HepG2 (cell line): Measurements from ENCODE around the gene TRMT112. TPM values are rescaled to one million over a fixed set of nuclear protein-coding genes. Genes with fewer than 3 reads are reported as not detected.

Experiments
- ATAD3A ChIP-seq: sonication (generic); formaldehyde crosslinking; IDR thresholded peaks from 2 replicates; pipeline ENCODE4 v1.4.0; 2020; ENCODE audit warnings: missing genetic modification reagents
- EEA1 ChIP-seq: sonication (generic); formaldehyde crosslinking; IDR thresholded peaks from 2 replicates; pipeline ENCODE4 v1.5.1; 2020; ENCODE audit warnings: mild to moderate bottlenecking, missing genetic modification reagents, borderline replicate concordance
- EHMT2 ChIP-seq: fragments of 200-600 bp; sonication (generic); IDR thresholded peaks from 2 replicates; pipeline ENCODE4 v1.7.0; 2017; ENCODE audit warnings: antibody characterized with exemption, low read depth, low read length, borderline replicate concordance
- HMG20A ChIP-seq: IDR thresholded peaks from 2 replicates; pipeline ENCODE4 v1.6.1; 2016; ENCODE audit warnings: borderline replicate concordance
- KLF9 ChIP-seq: IDR thresholded peaks from 2 replicates; pipeline ENCODE4 v1.6.1; 2016; ENCODE audit warnings: low read depth
- MTF2 ChIP-seq: sonication (generic); formaldehyde crosslinking; IDR thresholded peaks from 2 replicates; pipeline ENCODE4 v1.5.0; 2020; ENCODE audit warnings: missing genetic modification reagents, borderline replicate concordance
- PATZ1 ChIP-seq: sonication (generic); formaldehyde crosslinking; IDR thresholded peaks from 2 replicates; pipeline ENCODE4 v1.4.0; 2020; ENCODE audit warnings: missing genetic modification reagents
- ZKSCAN5 ChIP-seq: sonication (generic); formaldehyde crosslinking; IDR thresholded peaks from 2 replicates; pipeline ENCODE4 v1.5.1; 2020; ENCODE audit warnings: mild to moderate bottlenecking, missing genetic modification reagents
- ZNF34 ChIP-seq: sonication (generic); formaldehyde crosslinking; IDR thresholded peaks from 2 replicates; pipeline ENCODE4 v1.4.0; 2020; ENCODE audit warnings: mild to moderate bottlenecking, missing genetic modification reagents, borderline replicate concordance
- ZNF703 ChIP-seq: sonication (generic); formaldehyde crosslinking; IDR thresholded peaks from 2 replicates; pipeline ENCODE4 v1.5.1; 2020; ENCODE audit warnings: missing genetic modification reagents, mild to moderate bottlenecking, moderate library complexity, borderline replicate concordance
- ZNF747 ChIP-seq: sonication (generic); formaldehyde crosslinking; IDR thresholded peaks from 2 replicates; pipeline ENCODE4 v1.8.1; 2023; ENCODE audit warnings: missing genetic modification reagents, mild to moderate bottlenecking, borderline replicate concordance
- ZNF775 ChIP-seq: sonication (generic); formaldehyde crosslinking; IDR thresholded peaks from 2 replicates; pipeline ENCODE4 v1.4.0; 2020; ENCODE audit warnings: missing genetic modification reagents, mild to moderate bottlenecking, moderate library complexity, borderline replicate concordance
- ZNF792 ChIP-seq: IDR thresholded peaks from 2 replicates; pipeline ENCODE4 v1.6.1; 2016
- polyA plus RNA-seq, 8 experiments: library from polyadenylated mRNA; depleted of rRNA in 3 of 8; stranded (reverse) in 7 of 8; unstranded in 1 of 8; fragments of >200 nt; fragmentation: Illumina TruSeq in 4 of 8; extraction: Trizol in 4 of 8; gene quantifications; 2 replicates each; pipeline versions ENCODE4 v1.2.1 to v1.2.3, GENCODE V29; 2011 to 2016; ENCODE audit warnings: low read depth in 4 of 8, missing spikeins in 1 of 8, mixed read lengths in 1 of 8; ENCODE audit not compliant: insufficient read depth in 1 of 8
- total RNA-seq, 5 experiments: library from RNA; depleted of rRNA; stranded (reverse); fragments of >200 nt; fragmentation: Illumina TruSeq; extraction: Trizol; gene quantifications; 2 replicates each; pipeline ENCODE4 v1.2.3, GENCODE V29; 2016; ENCODE audit warnings: low read depth in 1 of 5
- TF ChIP-seq, protein P1 (sequence below): sonication (generic); formaldehyde crosslinking; IDR thresholded peaks from 2 replicates; pipeline ENCODE4 v1.9.0; 2021; ENCODE audit warnings: missing genetic modification reagents, mild to moderate bottlenecking, borderline replicate concordance
- TF ChIP-seq, protein P2 (sequence below): fragments of 450-650 bp; IDR thresholded peaks from 2 replicates; pipeline ENCODE4 v1.6.1; 2017; ENCODE audit warnings: mild to moderate bottlenecking
- TF ChIP-seq, protein P3 (sequence below): IDR thresholded peaks from 2 replicates; pipeline ENCODE4 v1.6.1; 2016; ENCODE audit warnings: missing biosample characterization, missing genetic modification reagents, low read depth

The TRMT112 gene
- total and polyA plus RNA-seq, 2 of the 13 experiments (the other 11 are each of a cell fraction or from before 2014, with no cell fraction given) = 186 to 409 TPM

DNA sequence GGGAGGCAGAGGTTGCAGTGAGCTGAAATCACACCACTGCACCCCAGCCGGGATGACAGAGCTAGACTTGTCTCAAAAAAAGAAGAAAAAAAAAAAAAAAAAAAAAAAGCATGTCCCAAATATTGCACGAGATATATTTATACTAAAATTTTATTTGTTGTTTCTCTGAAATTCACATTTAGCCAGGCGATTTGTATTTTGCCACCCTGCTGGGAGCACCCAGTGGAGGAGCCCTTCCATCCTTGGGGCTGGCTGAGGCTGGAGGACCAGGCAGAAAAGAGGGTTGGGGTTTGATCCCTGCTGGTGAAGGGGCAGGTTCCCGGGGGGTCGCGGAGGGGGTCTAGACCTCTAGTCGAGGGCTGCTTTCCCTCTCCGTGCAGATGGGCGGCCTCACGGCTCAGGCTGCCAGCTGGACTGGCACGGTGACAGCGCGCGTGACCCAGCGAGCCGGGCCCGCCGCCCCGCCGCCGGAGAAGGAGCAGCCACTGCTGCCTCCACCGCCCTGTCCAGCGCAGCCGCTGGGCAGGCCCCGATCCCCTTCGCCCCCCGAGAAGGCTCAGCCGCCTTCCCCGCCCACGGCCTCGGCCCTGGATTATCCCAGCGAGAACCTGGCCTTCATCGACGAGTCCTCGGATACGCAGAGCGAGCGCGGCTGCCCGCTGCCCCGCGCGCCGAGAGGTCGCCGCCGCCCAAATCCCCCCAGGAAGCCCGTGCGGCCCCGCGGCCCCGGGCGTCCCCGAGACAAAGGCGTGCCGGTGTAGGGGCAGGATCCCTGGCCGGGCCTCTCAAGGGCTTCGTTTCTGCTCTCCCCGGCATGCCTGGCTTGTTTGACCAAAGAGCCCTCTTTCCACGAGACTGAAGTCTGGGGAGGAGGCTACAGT lies 18.2 kb downstream of the TRMT112 start (continued):
- TF ChIP-seq, protein P1, sequence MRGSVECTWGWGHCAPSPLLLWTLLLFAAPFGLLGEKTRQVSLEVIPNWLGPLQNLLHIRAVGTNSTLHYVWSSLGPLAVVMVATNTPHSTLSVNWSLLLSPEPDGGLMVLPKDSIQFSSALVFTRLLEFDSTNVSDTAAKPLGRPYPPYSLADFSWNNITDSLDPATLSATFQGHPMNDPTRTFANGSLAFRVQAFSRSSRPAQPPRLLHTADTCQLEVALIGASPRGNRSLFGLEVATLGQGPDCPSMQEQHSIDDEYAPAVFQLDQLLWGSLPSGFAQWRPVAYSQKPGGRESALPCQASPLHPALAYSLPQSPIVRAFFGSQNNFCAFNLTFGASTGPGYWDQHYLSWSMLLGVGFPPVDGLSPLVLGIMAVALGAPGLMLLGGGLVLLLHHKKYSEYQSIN (CRISPR knock-in tag) = no peak
- no peak for TF ChIP-seq ATAD3A (CRISPR knock-in tag)
- no peak for TF ChIP-seq ZKSCAN5 (CRISPR knock-in tag)
- 0 out of 2 replicates have a peak, but pooled peaks have one; percentile 42 for TF ChIP-seq MTF2 (CRISPR knock-in tag)
- no peak for TF ChIP-seq PATZ1
- no peak for TF ChIP-seq ZNF775 (CRISPR knock-in tag)
- 0 out of 2 replicates have a peak, but pooled peaks have one; percentile 26 for TF ChIP-seq ZNF703 (CRISPR knock-in tag)
- TF ChIP-seq, protein P2, sequence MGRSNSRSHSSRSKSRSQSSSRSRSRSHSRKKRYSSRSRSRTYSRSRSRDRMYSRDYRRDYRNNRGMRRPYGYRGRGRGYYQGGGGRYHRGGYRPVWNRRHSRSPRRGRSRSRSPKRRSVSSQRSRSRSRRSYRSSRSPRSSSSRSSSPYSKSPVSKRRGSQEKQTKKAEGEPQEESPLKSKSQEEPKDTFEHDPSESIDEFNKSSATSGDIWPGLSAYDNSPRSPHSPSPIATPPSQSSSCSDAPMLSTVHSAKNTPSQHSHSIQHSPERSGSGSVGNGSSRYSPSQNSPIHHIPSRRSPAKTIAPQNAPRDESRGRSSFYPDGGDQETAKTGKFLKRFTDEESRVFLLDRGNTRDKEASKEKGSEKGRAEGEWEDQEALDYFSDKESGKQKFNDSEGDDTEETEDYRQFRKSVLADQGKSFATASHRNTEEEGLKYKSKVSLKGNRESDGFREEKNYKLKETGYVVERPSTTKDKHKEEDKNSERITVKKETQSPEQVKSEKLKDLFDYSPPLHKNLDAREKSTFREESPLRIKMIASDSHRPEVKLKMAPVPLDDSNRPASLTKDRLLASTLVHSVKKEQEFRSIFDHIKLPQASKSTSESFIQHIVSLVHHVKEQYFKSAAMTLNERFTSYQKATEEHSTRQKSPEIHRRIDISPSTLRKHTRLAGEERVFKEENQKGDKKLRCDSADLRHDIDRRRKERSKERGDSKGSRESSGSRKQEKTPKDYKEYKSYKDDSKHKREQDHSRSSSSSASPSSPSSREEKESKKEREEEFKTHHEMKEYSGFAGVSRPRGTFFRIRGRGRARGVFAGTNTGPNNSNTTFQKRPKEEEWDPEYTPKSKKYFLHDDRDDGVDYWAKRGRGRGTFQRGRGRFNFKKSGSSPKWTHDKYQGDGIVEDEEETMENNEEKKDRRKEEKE = no peak
- TF ChIP-seq EHMT2 = no peak
- TF ChIP-seq, protein P3, sequence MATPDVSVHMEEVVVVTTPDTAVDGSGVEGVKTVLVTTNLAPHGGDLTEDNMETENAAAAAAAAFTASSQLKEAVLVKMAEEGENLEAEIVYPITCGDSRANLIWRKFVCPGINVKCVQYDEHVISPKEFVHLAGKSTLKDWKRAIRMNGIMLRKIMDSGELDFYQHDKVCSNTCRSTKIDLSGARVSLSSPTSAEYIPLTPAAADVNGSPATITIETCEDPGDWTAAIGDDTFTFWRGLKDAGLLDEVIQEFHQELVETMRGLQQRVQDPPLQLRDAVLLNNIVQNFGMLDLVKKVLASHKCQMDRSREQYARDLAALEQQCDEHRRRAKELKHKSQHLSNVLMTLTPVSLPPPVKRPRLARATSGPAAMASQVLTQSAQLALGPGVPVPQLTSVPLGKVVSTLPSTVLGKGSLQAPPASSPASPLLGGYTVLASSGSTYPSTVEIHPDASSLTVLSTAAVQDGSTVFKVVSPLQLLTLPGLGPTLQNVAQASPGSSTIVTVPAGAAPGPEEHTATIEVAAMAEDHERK (CRISPR knock-in tag) = no peak
- no peak for TF ChIP-seq ZNF34 (CRISPR knock-in tag)
- TF ChIP-seq KLF9 = no peak
- TF ChIP-seq EEA1 = no peak
- TF ChIP-seq ZNF792 = no peak
- TF ChIP-seq ZNF747 (CRISPR knock-in tag) = 0 out of 2 replicates have a peak, but pooled peaks have one; percentile 42
- no peak for TF ChIP-seq HMG20A (CRISPR knock-in tag)
